H9 (cell line): ENCODE results near the gene PARD3. TPM values are rescaled to one million over a fixed set of nuclear protein-coding genes. Genes with fewer than 3 reads are reported as not detected.

Experiments
- DNase-seq: peaks from one replicate; pipeline ENCODE4 v3.0.0-alpha.2; 2017
- H2AFZ ChIP-seq: one replicate; pipeline ENCODE4 v1.6.1; 2013; ENCODE audit warnings: mild to moderate bottlenecking, low read length, control low read depth, moderate library complexity
- H2AK5ac ChIP-seq: 2 replicates; pipeline ENCODE4 v1.6.1; 2013; ENCODE audit warnings: low read length, control low read depth, mixed read lengths; ENCODE audit not compliant: insufficient read length
- H2BK120ac ChIP-seq: one replicate; pipeline ENCODE4 v1.6.1; 2013; ENCODE audit warnings: low read depth, mild to moderate bottlenecking, low read length, control low read depth, inconsistent platforms; ENCODE audit not compliant: poor library complexity, severe bottlenecking
- H2BK12ac ChIP-seq: 2 replicates; pipeline ENCODE4 v1.6.1; 2013; ENCODE audit warnings: low read length, control low read depth, mixed read lengths, low read depth; ENCODE audit not compliant: insufficient read length
- H2BK15ac ChIP-seq: 2 replicates; pipeline ENCODE4 v1.6.1; 2013; ENCODE audit warnings: low read depth, low read length, control low read depth
- H2BK20ac ChIP-seq: one replicate; pipeline ENCODE4 v1.6.1; 2013; ENCODE audit warnings: low read depth, mild to moderate bottlenecking, low read length, control low read depth, inconsistent platforms; ENCODE audit not compliant: poor library complexity, severe bottlenecking
- H2BK5ac ChIP-seq: 2 replicates; pipeline ENCODE4 v1.6.1; 2013; ENCODE audit warnings: low read length, control low read depth, mixed read lengths; ENCODE audit not compliant: insufficient read length
- H3K14ac ChIP-seq: 2 replicates; pipeline ENCODE4 v1.6.1; 2013; ENCODE audit warnings: low read length, control low read depth; ENCODE audit not compliant: insufficient read depth
- H3K18ac ChIP-seq: 2 replicates; pipeline ENCODE4 v1.6.1; 2013; ENCODE audit warnings: low read depth, mild to moderate bottlenecking, mixed read lengths, low read length, control low read depth; ENCODE audit not compliant: insufficient read length
- H3K23ac ChIP-seq: 2 replicates; pipeline ENCODE4 v1.6.1; 2013; ENCODE audit warnings: low read length, control low read depth, mixed read lengths, low read depth; ENCODE audit not compliant: insufficient read length
- H3K23me2 ChIP-seq: 2 replicates; pipeline ENCODE4 v1.6.1; 2013; ENCODE audit warnings: low read depth, mild to moderate bottlenecking, mixed read lengths, low read length, control low read depth; ENCODE audit not compliant: insufficient read length, poor library complexity, severe bottlenecking
- H3K27ac ChIP-seq: 2 replicates; pipeline ENCODE4 v1.5.1; 2013; ENCODE audit warnings: low read length, control low read depth, mixed read lengths, low read depth; ENCODE audit not compliant: insufficient read length
- H3K27me3 ChIP-seq: 2 replicates; pipeline ENCODE4 v1.6.1; 2013; ENCODE audit warnings: low read length, control low read depth, inconsistent platforms; ENCODE audit not compliant: insufficient read depth
- H3K4ac ChIP-seq: 2 replicates; pipeline ENCODE4 v1.6.1; 2013; ENCODE audit warnings: low read depth, mild to moderate bottlenecking, control low read depth, inconsistent platforms, low read length, moderate library complexity
- H3K4me1 ChIP-seq: 2 replicates; pipeline ENCODE4 v1.6.1; 2013; ENCODE audit warnings: low read length, control low read depth, inconsistent platforms; ENCODE audit not compliant: insufficient read depth
- H3K4me2 ChIP-seq: 2 replicates; pipeline ENCODE4 v1.6.1; 2013; ENCODE audit warnings: low read length, control low read depth, mixed read lengths; ENCODE audit not compliant: insufficient read length, insufficient read depth
- H3K56ac ChIP-seq: 2 replicates; pipeline ENCODE4 v1.6.1; 2013; ENCODE audit warnings: low read depth, mild to moderate bottlenecking, mixed read lengths, low read length, control low read depth; ENCODE audit not compliant: insufficient read length
- H3K79me1 ChIP-seq: 2 replicates; pipeline ENCODE4 v1.6.1; 2013; ENCODE audit warnings: low read depth, mild to moderate bottlenecking, moderate library complexity, low read length, control low read depth, inconsistent platforms; ENCODE audit not compliant: insufficient read depth, poor library complexity, severe bottlenecking
- H3K79me2 ChIP-seq: 2 replicates; pipeline ENCODE4 v1.6.1; 2013; ENCODE audit warnings: low read length, control low read depth, inconsistent platforms; ENCODE audit not compliant: insufficient read depth
- H3K9ac ChIP-seq: 2 replicates; pipeline ENCODE4 v1.6.1; 2013; ENCODE audit warnings: low read length, control low read depth, mixed read lengths; ENCODE audit not compliant: insufficient read length; ENCODE audit errors: extremely low read depth
- H3K9me3 ChIP-seq: one replicate; pipeline ENCODE4 v1.6.1; 2013; ENCODE audit warnings: low read depth, low read length, inconsistent platforms; ENCODE audit not compliant: control insufficient read depth
- H3T11ph ChIP-seq: one replicate; pipeline ENCODE4 v1.6.1; 2013; ENCODE audit warnings: mild to moderate bottlenecking, low read length, control low read depth, inconsistent platforms
- H4K20me1 ChIP-seq: one replicate; pipeline ENCODE4 v1.6.1; 2013; ENCODE audit not compliant: control insufficient read depth, insufficient read length, insufficient read depth
- H4K5ac ChIP-seq: 2 replicates; pipeline ENCODE4 v1.6.1; 2013; ENCODE audit warnings: low read depth, mild to moderate bottlenecking, mixed read lengths, low read length, control low read depth; ENCODE audit not compliant: insufficient read length
- H4K8ac ChIP-seq: replicated peaks from 2 replicates; pipeline ENCODE4 v1.6.1; 2013; ENCODE audit warnings: low read length, control low read depth, mixed read lengths, low read depth; ENCODE audit not compliant: insufficient read length
- H4K91ac ChIP-seq: 2 replicates; pipeline ENCODE4 v1.6.1; 2013; ENCODE audit warnings: low read depth, mild to moderate bottlenecking, moderate library complexity, mixed read lengths, low read length, control low read depth; ENCODE audit not compliant: insufficient read length
- H3K27ac Mint-ChIP-seq, 3 experiments: 2 replicates in 2 of 3; 3 replicates in 1 of 3; pipeline ENCODE4 v1.8.0; 2020 to 2021; ENCODE audit warnings: mixed read lengths in 3 of 3, mild to moderate bottlenecking in 1 of 3, moderate library complexity in 1 of 3
- H3K27me3 Mint-ChIP-seq: 2 replicates; pipeline ENCODE4 v1.8.0; 2021; ENCODE audit warnings: low read depth, mild to moderate bottlenecking, moderate library complexity, mixed read lengths
- H3K36me3 Mint-ChIP-seq, 3 experiments: 2 replicates in 2 of 3; 3 replicates in 1 of 3; pipeline ENCODE4 v1.8.0; 2020 to 2021; ENCODE audit warnings: low read depth in 3 of 3, mixed read lengths in 3 of 3; ENCODE audit not compliant: insufficient read depth in 1 of 3
- H3K4me1 Mint-ChIP-seq, 2 experiments: 2 replicates each; pipeline ENCODE4 v1.8.0; 2020; ENCODE audit warnings: mixed read lengths in 2 of 2
- H3K4me3 Mint-ChIP-seq, 2 experiments: 2 replicates in 1 of 2; 3 replicates in 1 of 2; pipeline ENCODE4 v1.8.0; 2020 to 2021; ENCODE audit warnings: mild to moderate bottlenecking in 2 of 2, mixed read lengths in 2 of 2, moderate library complexity in 1 of 2
- H3K9me3 Mint-ChIP-seq, 2 experiments: 2 replicates in 1 of 2; 3 replicates in 1 of 2; pipeline ENCODE4 v1.8.0; 2020; ENCODE audit warnings: mild to moderate bottlenecking in 2 of 2, mixed read lengths in 2 of 2, moderate library complexity in 1 of 2
- WGBS: extraction: QIAGEN DNeasy Blood & Tissue Kit; methylation state at CpG from one replicate; pipeline ENCODE4 v1.1.7; 2013; ENCODE audit warnings: missing lambda C conversion rate, low lambda C conversion rate, mixed read lengths; ENCODE audit not compliant: insufficient read length; ENCODE audit errors: extremely low coverage; 5-methylcytosine and 5-hydroxymethylcytosine counted together
- total RNA-seq: library from RNA; stranded (reverse); gene quantifications from 2 replicates; pipeline ENCODE4 v1.2.1, GENCODE V29; 2021
- TF ChIP-seq, protein P1 (sequence below): fragments of 200-600 bp; sonication (generic); conservative IDR thresholded peaks from 3 replicates; pipeline ENCODE4 v1.8.0; 2021; ENCODE audit warnings: antibody characterized with exemption, mild to moderate bottlenecking

PARD3 gene
- total RNA-seq, 1 experiment from 2014 or later: 44.7 TPM

GRCh38 chr10:34297541-34298345 is 517.4 kb downstream of the PARD3 start:
- Histone ChIP-seq H3K56ac (no peak overlapping the region), H3K79me1 (no peaks in the 10 kb centered on the region), H2AFZ (no peak overlapping the region), H4K5ac (no peak overlapping the region), H2BK120ac (no peak overlapping the region), H2BK5ac (no peak overlapping the region), H2BK12ac (no peak overlapping the region), H3T11ph (no peak overlapping the region), H3K79me2 (no peaks in the 10 kb centered on the region), H3K9ac (no peak overlapping the region), H3K23ac (no peak overlapping the region), H2BK20ac (no peak overlapping the region), H3K9me3 (no peaks in the 10 kb centered on the region), H2AK5ac (no peak overlapping the region), H4K20me1 (no peaks in the 10 kb centered on the region), H3K4me2 (no peak overlapping the region), H3K4ac (no peak overlapping the region), H3K18ac (no peak overlapping the region), H2BK15ac (no peak overlapping the region), H4K91ac (no peak overlapping the region), H3K14ac (no peak overlapping the region), H3K23me2 (no peaks in the 10 kb centered on the region), H4K8ac (no peak overlapping the region), H3K27me3 (no peaks in the 10 kb centered on the region), H3K4me1 (peaks cover 10% of the 10 kb centered on the region; the same call in 1 of the 2 replicates), H3K27ac (no peak overlapping the region)
- TF ChIP-seq, protein P1, sequence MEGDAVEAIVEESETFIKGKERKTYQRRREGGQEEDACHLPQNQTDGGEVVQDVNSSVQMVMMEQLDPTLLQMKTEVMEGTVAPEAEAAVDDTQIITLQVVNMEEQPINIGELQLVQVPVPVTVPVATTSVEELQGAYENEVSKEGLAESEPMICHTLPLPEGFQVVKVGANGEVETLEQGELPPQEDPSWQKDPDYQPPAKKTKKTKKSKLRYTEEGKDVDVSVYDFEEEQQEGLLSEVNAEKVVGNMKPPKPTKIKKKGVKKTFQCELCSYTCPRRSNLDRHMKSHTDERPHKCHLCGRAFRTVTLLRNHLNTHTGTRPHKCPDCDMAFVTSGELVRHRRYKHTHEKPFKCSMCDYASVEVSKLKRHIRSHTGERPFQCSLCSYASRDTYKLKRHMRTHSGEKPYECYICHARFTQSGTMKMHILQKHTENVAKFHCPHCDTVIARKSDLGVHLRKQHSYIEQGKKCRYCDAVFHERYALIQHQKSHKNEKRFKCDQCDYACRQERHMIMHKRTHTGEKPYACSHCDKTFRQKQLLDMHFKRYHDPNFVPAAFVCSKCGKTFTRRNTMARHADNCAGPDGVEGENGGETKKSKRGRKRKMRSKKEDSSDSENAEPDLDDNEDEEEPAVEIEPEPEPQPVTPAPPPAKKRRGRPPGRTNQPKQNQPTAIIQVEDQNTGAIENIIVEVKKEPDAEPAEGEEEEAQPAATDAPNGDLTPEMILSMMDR: no peak
- Mint-ChIP-seq H3K9me3 (no peaks in the 10 kb centered on the region), H3K27me3 (no peaks in the 10 kb centered on the region), H3K4me1 (peaks cover 18 to 22% of the 10 kb centered on the region in 2 experiments), H3K36me3 (no peaks in the 10 kb centered on the region), H3K4me3 (no peak overlapping the region), H3K27ac (peak overlapping the region in 2 of 3 experiments; percentile 19 to 64; a peak in 2 of 7 replicates)
- WGBS: no CpG with 5 or more reads among the region's 6 CpGs
- DNase-seq: no peak
